ENCODE results near the gene SBSN. TPM values are rescaled to one million over a fixed set of nuclear protein-coding genes. Genes with fewer than 3 reads are reported as not detected.

Gene SBSN
- total RNA-seq, 1 experiment from 2014 or later, result not detected

- Histone ChIP-seq H3K4me3 (peak overlapping the region; percentile 84), H3K36me3 (no peaks in the 10 kb centered on the region), H3K27ac (peak overlapping the region; percentile 71), H3K4me1 (peaks cover 4% of the 10 kb centered on the region; the same call in 1 of the 2 replicates), H3K9me3 (replicated peaks) (no peaks in the 10 kb centered on the region), H3K27me3 (no peaks in the 10 kb centered on the region)
- DNase-seq, result peak; percentile 50 to 53
These were observed 17.8 kb upstream of the SBSN start for GRCh38 chr19:35545855-35546381.

GRCh38 chr19:35545001-35545854 lies 17.1 kb upstream of the SBSN start, which contains the start of gene TMEM147:
Gene TMEM147, plus strand, starts transcription at chr19:35545626. Its CDS starts 114 bp downstream, at chr19:35545740.
- Histone ChIP-seq H3K4me1 (peaks cover 4% of the 10 kb centered on the region; the same call in 1 of the 2 replicates), H3K27ac (peak within 1 kb of the TSS; percentile 71), H3K36me3 (no peaks in the 10 kb centered on the region), H3K4me3 (peak within 1 kb of the TSS; percentile 84), H3K9me3 (replicated peaks) (no peaks in the 10 kb centered on the region), H3K27me3 (no peaks in the 10 kb centered on the region)
- peak; percentile 93 to 94 for DNase-seq

- no peaks in the 10 kb centered on the region for H3K9me3 ChIP-seq (replicated peaks)
- no peaks in the 10 kb centered on the region for H3K36me3 ChIP-seq
- H3K4me3 ChIP-seq, result peak overlapping the region; percentile 84
- H3K4me1 ChIP-seq, result peaks cover 4% of the 10 kb centered on the region; the same call in 1 of the 2 replicates
- H3K27me3 ChIP-seq, result no peaks in the 10 kb centered on the region
- no peak overlapping the region for H3K27ac ChIP-seq
- no peak for DNase-seq
These were observed 16.1 kb upstream of the SBSN start for GRCh38 chr19:35544110-35544802.

- Histone ChIP-seq H3K27me3 (no peaks in the 10 kb centered on the region), H3K9me3 (replicated peaks) (no peaks in the 10 kb centered on the region), H3K36me3 (no peaks in the 10 kb centered on the region), H3K4me1 (peaks cover 4% of the 10 kb centered on the region; the same call in 1 of the 2 replicates), H3K4me3 (no peak overlapping the region), H3K27ac (no peak overlapping the region)
- DNase-seq, result no peak
These were observed 15.4 kb upstream of the SBSN start for GRCh38 chr19:35543280-35544109.

DNA sequence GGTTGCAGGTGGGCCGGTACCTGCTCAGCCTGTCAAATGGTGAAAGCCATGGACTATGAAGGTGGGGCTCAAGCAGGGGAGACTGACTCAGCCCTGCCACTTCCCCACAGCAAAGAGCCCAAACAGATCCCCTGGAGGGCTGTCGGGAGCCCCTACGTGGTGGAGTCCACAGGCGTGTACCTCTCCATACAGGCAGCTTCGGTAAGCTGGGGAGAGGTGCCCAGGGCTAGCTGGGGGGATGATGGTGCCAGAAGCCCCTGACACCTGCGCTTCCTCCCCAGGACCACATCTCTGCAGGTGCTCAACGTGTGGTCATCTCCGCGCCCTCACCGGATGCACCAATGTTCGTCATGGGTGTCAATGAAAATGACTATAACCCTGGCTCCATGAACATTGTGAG lies 14.1 kb upstream of the SBSN start:
- Histone ChIP-seq H3K9me3 (replicated peaks) (no peaks in the 10 kb centered on the region), H3K36me3 (no peaks in the 10 kb centered on the region)

DNA sequence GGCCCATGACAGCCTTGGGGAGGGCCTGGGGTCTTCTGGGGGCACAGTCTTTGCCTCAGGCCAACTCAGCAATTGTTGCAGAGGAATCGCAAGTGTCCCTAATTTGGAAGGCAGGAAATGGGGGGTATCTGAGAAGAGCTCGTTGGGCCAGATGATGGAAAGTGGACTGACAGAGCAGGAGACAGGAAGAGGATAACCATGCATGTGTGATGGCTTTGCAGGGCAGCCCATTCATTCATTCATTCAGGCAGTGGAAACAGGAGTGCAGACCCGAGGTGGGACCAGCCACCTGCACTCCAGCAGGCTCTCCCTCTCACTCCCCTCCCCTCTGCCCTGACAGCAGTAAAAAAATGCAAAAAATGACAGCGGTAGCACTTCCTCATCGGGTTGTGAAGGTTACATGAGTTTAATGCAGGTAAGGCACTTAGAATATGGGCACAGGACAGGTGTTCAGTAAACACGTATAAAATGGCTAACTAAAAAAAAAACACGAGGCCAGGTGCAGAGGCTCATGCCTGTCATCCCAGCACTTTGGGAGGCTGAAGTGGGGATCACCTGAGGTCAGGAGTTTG lies 12.3 kb upstream of the SBSN start:
- Histone ChIP-seq H3K4me3 (no peak overlapping the region), H3K9me3 (replicated peaks) (no peaks in the 10 kb centered on the region), H3K36me3 (no peaks in the 10 kb centered on the region), H3K27me3 (no peaks in the 10 kb centered on the region), H3K27ac (no peak overlapping the region), H3K4me1 (no peaks in the 10 kb centered on the region)
- DNase-seq, result no peak

More for the DNA sequence above, 14.1 kb upstream of the SBSN start:
- Histone ChIP-seq H3K27me3 (no peaks in the 10 kb centered on the region), H3K4me3 (no peak overlapping the region), H3K4me1 (peaks cover 4% of the 10 kb centered on the region; the same call in 1 of the 2 replicates), H3K27ac (no peak overlapping the region)
- no peak for DNase-seq

GRCh38 chr19:35539850-35540249 lies 11.7 kb upstream of the SBSN start:
- no peaks in the 10 kb centered on the region for H3K27me3 ChIP-seq
- DNase-seq, result no peak
- H3K9me3 ChIP-seq (replicated peaks), result no peaks in the 10 kb centered on the region
- H3K4me1 ChIP-seq, result no peaks in the 10 kb centered on the region
- H3K4me3 ChIP-seq, result no peak overlapping the region
- H3K27ac ChIP-seq, result no peak overlapping the region
- no peaks in the 10 kb centered on the region for H3K36me3 ChIP-seq

GRCh38 chr19:35539314-35539713 lies 11.2 kb upstream of the SBSN start:
- Histone ChIP-seq H3K27me3 (no peaks in the 10 kb centered on the region), H3K4me3 (no peak overlapping the region), H3K4me1 (no peaks in the 10 kb centered on the region), H3K9me3 (replicated peaks) (no peaks in the 10 kb centered on the region), H3K36me3 (no peaks in the 10 kb centered on the region), H3K27ac (no peak overlapping the region)
- DNase-seq, result no peak

- Histone ChIP-seq H3K27me3 (peaks cover 6% of the 10 kb centered on the region; the same call in 1 of the 2 replicates), H3K4me3 (no peak overlapping the region), H3K27ac (no peak overlapping the region), H3K9me3 (replicated peaks) (no peaks in the 10 kb centered on the region), H3K4me1 (no peaks in the 10 kb centered on the region), H3K36me3 (no peaks in the 10 kb centered on the region)
- DNase-seq, result no peak
These were observed 6.8 kb upstream of the SBSN start for GRCh38 chr19:35534803-35535480.

GRCh38 chr19:35533822-35534392 lies 5.8 kb upstream of the SBSN start:
- Histone ChIP-seq H3K27me3 (peaks cover 14% of the 10 kb centered on the region; the same call in 1 of the 2 replicates), H3K9me3 (replicated peaks) (no peaks in the 10 kb centered on the region), H3K4me3 (no peak overlapping the region), H3K27ac (no peak overlapping the region), H3K36me3 (no peaks in the 10 kb centered on the region), H3K4me1 (no peaks in the 10 kb centered on the region)
- no peak for DNase-seq

GRCh38 chr19:35533201-35533821 lies 5.2 kb upstream of the SBSN start, which contains the start of gene GAPDHS:
Gene GAPDHS, plus strand, starts transcription at chr19:35533456. Its CDS starts 72 bp downstream, at chr19:35533528.
- no peaks in the 10 kb centered on the region for H3K4me1 ChIP-seq
- no peaks in the 10 kb centered on the region for H3K36me3 ChIP-seq
- no peak for DNase-seq
- peaks cover 18% of the 10 kb centered on the region for H3K27me3 ChIP-seq
- no peaks in the 10 kb centered on the region for H3K9me3 ChIP-seq (replicated peaks)
- no peak within 1 kb of the TSS for H3K27ac ChIP-seq
- H3K4me3 ChIP-seq, result no peak within 1 kb of the TSS

- Histone ChIP-seq H3K27ac (no peak overlapping the region), H3K4me3 (no peak overlapping the region), H3K4me1 (no peaks in the 10 kb centered on the region), H3K9me3 (replicated peaks) (no peaks in the 10 kb centered on the region), H3K27me3 (peaks cover 21% of the 10 kb centered on the region), H3K36me3 (no peaks in the 10 kb centered on the region)
- DNase-seq, result no peak
These were observed 3.2 kb upstream of the SBSN start for GRCh38 chr19:35531291-35531690.

Measured in SJCRH30 (cell line).